Measurements from ENCODE around the gene ANO3. TPM values are rescaled to one million over a fixed set of nuclear protein-coding genes. Genes with fewer than 3 reads are reported as not detected.
A peak's percentile ranks its signal among the peaks of the same experiment; 100 is the strongest.

ANO3 gene
- total RNA-seq, 6 experiments from 2014 or later = 0.02 to 0.10 (median 0.05) TPM; not detected in 1

DNA sequence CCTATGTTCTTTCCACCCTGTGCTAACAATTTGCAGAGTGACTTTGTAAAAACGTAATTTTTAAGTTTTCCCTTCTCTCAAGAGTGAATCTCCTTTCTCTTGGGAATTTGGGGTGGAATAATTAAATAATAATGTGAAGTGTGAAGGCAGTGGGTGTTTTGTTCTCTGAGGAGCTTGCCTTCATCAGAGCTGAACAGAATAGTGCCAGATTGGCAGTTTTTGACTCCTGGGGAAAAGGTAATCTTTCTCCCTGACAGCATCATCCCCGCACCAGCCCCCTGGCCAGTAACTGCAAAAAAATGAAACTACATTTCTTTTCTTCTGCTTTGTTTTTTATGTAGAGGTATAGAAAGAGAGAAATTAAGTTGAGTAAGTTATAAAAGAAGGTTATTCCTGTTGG lies 180.3 kb downstream of the ANO3 start:
- no peak for DNase-seq
- Mint-ChIP-seq H3K27me3 (ENCODE audit: insufficient read depth) (no peaks in the 10 kb centered on the region; the same call in 1 of the 2 replicates), H3K4me3 (no peak overlapping the region), H3K36me3 (ENCODE audit: low read depth) (no peaks in the 10 kb centered on the region), H3K4me1 (ENCODE audit: low read depth) (no peaks in the 10 kb centered on the region), H3K27ac (no peak overlapping the region), H3K9me3 (no peaks in the 10 kb centered on the region)
- TF ChIP-seq, protein P1, sequence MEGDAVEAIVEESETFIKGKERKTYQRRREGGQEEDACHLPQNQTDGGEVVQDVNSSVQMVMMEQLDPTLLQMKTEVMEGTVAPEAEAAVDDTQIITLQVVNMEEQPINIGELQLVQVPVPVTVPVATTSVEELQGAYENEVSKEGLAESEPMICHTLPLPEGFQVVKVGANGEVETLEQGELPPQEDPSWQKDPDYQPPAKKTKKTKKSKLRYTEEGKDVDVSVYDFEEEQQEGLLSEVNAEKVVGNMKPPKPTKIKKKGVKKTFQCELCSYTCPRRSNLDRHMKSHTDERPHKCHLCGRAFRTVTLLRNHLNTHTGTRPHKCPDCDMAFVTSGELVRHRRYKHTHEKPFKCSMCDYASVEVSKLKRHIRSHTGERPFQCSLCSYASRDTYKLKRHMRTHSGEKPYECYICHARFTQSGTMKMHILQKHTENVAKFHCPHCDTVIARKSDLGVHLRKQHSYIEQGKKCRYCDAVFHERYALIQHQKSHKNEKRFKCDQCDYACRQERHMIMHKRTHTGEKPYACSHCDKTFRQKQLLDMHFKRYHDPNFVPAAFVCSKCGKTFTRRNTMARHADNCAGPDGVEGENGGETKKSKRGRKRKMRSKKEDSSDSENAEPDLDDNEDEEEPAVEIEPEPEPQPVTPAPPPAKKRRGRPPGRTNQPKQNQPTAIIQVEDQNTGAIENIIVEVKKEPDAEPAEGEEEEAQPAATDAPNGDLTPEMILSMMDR (IDR thresholded peaks at IDR 0.05) = no peak

DNA sequence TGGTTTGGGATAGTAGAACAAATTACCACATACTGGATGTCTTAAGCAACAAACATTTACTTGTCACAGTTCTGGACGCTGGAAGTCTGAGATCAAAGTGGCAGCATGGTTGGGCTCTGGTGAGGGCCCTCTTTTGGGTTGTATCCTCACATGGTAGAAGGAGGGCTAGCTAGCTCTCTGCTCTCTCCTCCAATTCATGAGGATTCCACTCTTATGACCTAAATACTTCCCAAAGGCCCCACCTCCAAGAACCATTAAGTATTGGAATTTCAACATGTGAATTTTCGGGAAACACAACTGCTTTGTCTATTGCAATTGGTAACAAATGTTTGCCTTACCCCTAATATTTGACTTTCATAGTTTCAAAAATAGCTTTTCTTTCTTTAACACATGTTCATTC lies 187.5 kb downstream of the ANO3 start:
- Mint-ChIP-seq H3K36me3 (ENCODE audit: low read depth) (no peaks in the 10 kb centered on the region), H3K27me3 (ENCODE audit: insufficient read depth) (no peaks in the 10 kb centered on the region), H3K4me1 (ENCODE audit: low read depth) (peaks cover 5% of the 10 kb centered on the region; the same call in 1 of the 2 replicates), H3K4me3 (no peak overlapping the region), H3K9me3 (no peaks in the 10 kb centered on the region), H3K27ac (no peak overlapping the region)
- DNase-seq = no peak
- TF ChIP-seq, protein P1 (IDR thresholded peaks at IDR 0.05) = no peak

DNA sequence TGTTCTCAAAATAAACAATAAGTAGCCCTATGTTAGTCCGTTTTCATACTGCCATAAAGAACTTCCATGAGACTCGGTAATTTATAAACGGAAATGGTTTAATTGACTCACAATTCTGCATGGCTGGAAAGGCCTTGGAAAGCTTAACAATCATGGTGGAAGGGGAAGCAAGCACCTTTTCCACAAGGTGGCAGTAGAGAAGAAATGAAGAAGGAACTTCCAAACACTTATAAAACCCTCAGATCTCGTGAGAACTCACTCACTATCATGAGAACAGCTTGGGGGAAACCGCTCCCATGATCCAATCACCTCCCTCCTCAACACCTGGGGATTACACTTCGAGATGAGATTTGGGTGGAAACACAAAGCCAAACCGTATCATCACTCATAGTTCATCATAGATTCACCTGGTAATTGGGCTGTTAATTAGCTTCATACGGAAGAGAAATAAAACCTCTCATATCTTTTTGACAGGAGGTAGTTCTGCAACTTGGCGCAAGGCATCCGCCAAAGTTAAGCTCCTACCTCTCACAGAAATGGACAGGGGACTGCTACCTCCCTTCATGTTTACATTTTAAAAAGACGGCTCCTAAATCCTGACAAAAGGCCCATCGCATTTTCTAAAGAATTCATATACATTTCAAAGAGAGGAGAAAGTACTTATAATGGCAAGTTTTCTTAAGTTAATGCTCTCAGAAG lies 191.1 kb downstream of the ANO3 start:
- DNase-seq = peak; percentile 17
- H3K27me3 Mint-ChIP-seq (ENCODE audit: insufficient read depth) = no peaks in the 10 kb centered on the region; the same call in 1 of the 2 replicates
- no peaks in the 10 kb centered on the region for H3K36me3 Mint-ChIP-seq (ENCODE audit: low read depth)

DNA sequence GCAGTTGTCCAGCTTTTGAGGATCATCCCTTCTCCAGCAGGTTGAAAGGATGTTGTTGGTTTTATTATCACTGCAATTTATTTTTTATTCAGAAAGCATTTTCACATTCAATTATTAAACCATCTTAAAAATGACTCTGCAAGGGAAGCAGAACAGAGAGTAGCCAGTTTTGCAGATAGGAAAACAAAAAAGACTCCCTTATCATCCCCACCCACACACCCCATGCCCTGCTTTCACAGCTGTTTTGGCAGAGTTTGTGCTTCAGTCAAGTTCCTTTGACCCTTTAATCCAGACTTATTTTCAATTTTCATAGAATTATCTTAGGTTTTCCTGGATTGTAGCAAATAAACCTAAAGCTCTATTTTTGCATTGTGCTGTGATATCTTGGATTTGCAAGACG lies 195.8 kb downstream of the ANO3 start:
- no peaks in the 10 kb centered on the region for H3K36me3 Mint-ChIP-seq (ENCODE audit: low read depth)
- no peak overlapping the region for H3K27ac Mint-ChIP-seq
- TF ChIP-seq, protein P1 (IDR thresholded peaks at IDR 0.05) = no peak
- H3K9me3 Mint-ChIP-seq = no peaks in the 10 kb centered on the region
- 0 out of 2 replicates have a peak, but pooled peaks cover 5% of the 10 kb centered on the region for H3K4me1 Mint-ChIP-seq (ENCODE audit: low read depth)
- H3K4me3 Mint-ChIP-seq = no peak overlapping the region
- no peak for DNase-seq
- no peaks in the 10 kb centered on the region; the same call in 1 of the 2 replicates for H3K27me3 Mint-ChIP-seq (ENCODE audit: insufficient read depth)

More for the DNA sequence above, 191.1 kb downstream of the ANO3 start:
- Mint-ChIP-seq H3K4me3 (peak overlapping the region; percentile 68), H3K9me3 (no peaks in the 10 kb centered on the region), H3K27ac (no peak overlapping the region), H3K4me1 (ENCODE audit: low read depth) (peaks cover 5% of the 10 kb centered on the region; the same call in 1 of the 2 replicates)
- TF ChIP-seq, protein P1 (IDR thresholded peaks at IDR 0.05) = peak; percentile 62

DNA sequence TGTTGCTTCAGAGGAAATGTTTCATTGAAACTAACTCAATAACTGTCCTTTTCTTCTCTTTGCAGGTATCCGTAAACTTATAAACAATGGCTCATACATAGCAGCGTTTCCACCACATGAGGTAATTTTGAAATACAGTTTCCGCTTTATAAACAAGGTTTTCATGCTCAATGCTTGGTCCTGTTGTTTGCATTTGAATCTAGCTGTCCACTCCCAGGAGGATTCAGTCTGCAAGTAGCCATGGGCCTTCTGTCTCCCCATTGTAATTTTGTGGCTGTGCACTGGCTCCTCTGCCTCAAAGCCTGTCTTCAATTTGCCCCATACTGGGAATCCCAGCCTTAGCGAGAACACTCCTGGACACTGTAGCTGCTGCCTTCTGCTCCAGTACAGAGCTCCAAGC lies 205.4 kb downstream of the ANO3 start:
- no peaks in the 10 kb centered on the region for H3K9me3 Mint-ChIP-seq
- TF ChIP-seq, protein P1 (IDR thresholded peaks at IDR 0.05) = no peak
- H3K27ac Mint-ChIP-seq = no peak overlapping the region
- H3K4me3 Mint-ChIP-seq = no peak overlapping the region
- no peaks in the 10 kb centered on the region for H3K36me3 Mint-ChIP-seq (ENCODE audit: low read depth)
- no peaks in the 10 kb centered on the region; the same call in 1 of the 2 replicates for H3K27me3 Mint-ChIP-seq (ENCODE audit: insufficient read depth)
- no peaks in the 10 kb centered on the region for H3K4me1 Mint-ChIP-seq (ENCODE audit: low read depth)
- no peak for DNase-seq

Measured in HFFc6 (cell line).